Measurements from ENCODE around the gene AP1B1.
"Not testable (repeated sequence)": the region's sequence is repeated elsewhere in the genome, so short reads cannot be mapped to it uniquely, and the experiment has no call there.

The AP1B1 gene

GRCh38 chr22:29348956-29349355 is 39.4 kb downstream of the AP1B1 start:
- DNase-seq (ENCODE audit: low read depth) = no peak
- H3K4me3 ChIP-seq (ENCODE audit: low read depth, low read length) = no peak overlapping the region
- no peak for TF ChIP-seq CTCF (IDR thresholded peaks at IDR 0.05; ENCODE audit: control insufficient read depth, extremely low read depth, insufficient read depth)

GRCh38 chr22:29348041-29348440 is 40.3 kb downstream of the AP1B1 start:
- no peak overlapping the region for H3K4me3 ChIP-seq (ENCODE audit: low read depth, low read length)
- DNase-seq (ENCODE audit: low read depth) = no peak
- no peak for TF ChIP-seq CTCF (IDR thresholded peaks at IDR 0.05; ENCODE audit: control insufficient read depth, extremely low read depth, insufficient read depth)

- peak; percentile 65 for DNase-seq (ENCODE audit: low read depth)
- TF ChIP-seq CTCF (IDR thresholded peaks at IDR 0.05; ENCODE audit: control insufficient read depth, extremely low read depth, insufficient read depth) = no peak
- H3K4me3 ChIP-seq (ENCODE audit: low read depth, low read length) = no peak overlapping the region
These were observed 41.7 kb downstream of the AP1B1 start for GRCh38 chr22:29346659-29347058.

GRCh38 chr22:29345932-29346331 is 42.4 kb downstream of the AP1B1 start:
- no peak overlapping the region for H3K4me3 ChIP-seq (ENCODE audit: low read depth, low read length)
- TF ChIP-seq CTCF (IDR thresholded peaks at IDR 0.05; ENCODE audit: control insufficient read depth, extremely low read depth, insufficient read depth) = no peak
- DNase-seq (ENCODE audit: low read depth) = peak; percentile 61

- not testable (repeated sequence) for H3K4me3 ChIP-seq (ENCODE audit: low read depth, low read length)
These were observed 43.5 kb downstream of the AP1B1 start for GRCh38 chr22:29344889-29345288.

GRCh38 chr22:29344137-29344536 is 44.2 kb downstream of the AP1B1 start:
- DNase-seq (ENCODE audit: low read depth) = peak; percentile 90
- no peak for TF ChIP-seq CTCF (IDR thresholded peaks at IDR 0.05; ENCODE audit: control insufficient read depth, extremely low read depth, insufficient read depth)
- H3K4me3 ChIP-seq (ENCODE audit: low read depth, low read length) = no peak overlapping the region

More at GRCh38 chr22:29344889-29345288, 43.5 kb downstream of the AP1B1 start:
- not testable (repeated sequence) for DNase-seq (ENCODE audit: low read depth)

- no peak for TF ChIP-seq CTCF (IDR thresholded peaks at IDR 0.05; ENCODE audit: control insufficient read depth, extremely low read depth, insufficient read depth)
- H3K4me3 ChIP-seq (ENCODE audit: low read depth, low read length) = no peak overlapping the region
- DNase-seq (ENCODE audit: low read depth) = no peak
These were observed 45.0 kb downstream of the AP1B1 start for GRCh38 chr22:29343313-29343805.
